IMR-90 (cell line): Measurements from ENCODE around the gene CLCN4. TPM values are rescaled to one million over a fixed set of nuclear protein-coding genes. Genes with fewer than 3 reads are reported as not detected.

Source experiments
- ATAC-seq: fragments of 200-7000 bp; cut with Tn5 transposase; 2 replicates; pipeline ENCODE4 v1.9.1; 2020; ENCODE audit warnings: low read depth, mild to moderate bottlenecking, moderate library complexity
- BruUV-seq: library from RNA; stranded (reverse); fragments of 400-500 nt; replicated peaks from 2 replicates; lab custom pipeline; 2021; lab: Mats Ljungman, UMichigan
- CTCF ChIA-PET: fragments of 300-600 bp; formaldehyde crosslinking; extraction: SDS; loops from one replicate; lab custom pipeline; 2021; ENCODE audit warnings: antibody characterized with exemption; lab: Yijun Ruan, JAX
- POLR2A ChIA-PET: fragments of 300-600 bp; sonication (Branson Sonifier 250); formaldehyde crosslinking; loops from one replicate; lab custom pipeline; 2022; ENCODE audit warnings: antibody characterized with exemption; ENCODE audit not compliant: unreplicated experiment; lab: Charles Lee
- DNase-seq: peaks from one replicate; pipeline ENCODE4 v3.0.0; 2013
- H2AFZ ChIP-seq: replicated peaks from 2 replicates; pipeline ENCODE3; 2013; ENCODE audit warnings: low read length, mild to moderate bottlenecking; ENCODE audit not compliant: poor library complexity
- H2AK5ac ChIP-seq: 2 replicates; pipeline ENCODE4 v1.6.1; 2013; ENCODE audit warnings: low read depth, low read length, inconsistent platforms
- H2AK9ac ChIP-seq: replicated peaks from 2 replicates; pipeline ENCODE3; 2013; ENCODE audit warnings: mild to moderate bottlenecking, low read depth, low read length, moderate library complexity; ENCODE audit not compliant: poor library complexity
- H2BK120ac ChIP-seq: 2 replicates; pipeline ENCODE4 v1.6.1; 2013; ENCODE audit warnings: low read depth, low read length, inconsistent platforms
- H2BK15ac ChIP-seq: 3 replicates; pipeline ENCODE4 v1.6.1; 2013; ENCODE audit warnings: low read depth, low read length, inconsistent platforms
- H2BK20ac ChIP-seq: 2 replicates; pipeline ENCODE4 v1.6.1; 2013; ENCODE audit warnings: low read depth, mild to moderate bottlenecking, inconsistent platforms, low read length, moderate library complexity
- H2BK5ac ChIP-seq: 2 replicates; pipeline ENCODE4 v1.6.1; 2013; ENCODE audit warnings: mild to moderate bottlenecking, low read depth, low read length, inconsistent platforms; ENCODE audit not compliant: poor library complexity, severe bottlenecking
- H3K14ac ChIP-seq: replicated peaks from 2 replicates; pipeline ENCODE4 v1.6.1; 2013; ENCODE audit warnings: low read depth, low read length, inconsistent platforms
- H3K18ac ChIP-seq: 2 replicates; pipeline ENCODE4 v1.6.1; 2013; ENCODE audit warnings: low read depth, low read length, control low read depth
- H3K23ac ChIP-seq: 2 replicates; pipeline ENCODE4 v1.6.1; 2013; ENCODE audit warnings: low read depth, low read length, inconsistent platforms
- H3K27ac ChIP-seq: 2 replicates; pipeline ENCODE4 v1.5.1; 2013; ENCODE audit warnings: mild to moderate bottlenecking, control low read depth, low read length; ENCODE audit not compliant: insufficient read depth
- H3K27me3 ChIP-seq: 2 replicates; pipeline ENCODE4 v1.6.1; 2013; ENCODE audit warnings: low read length; ENCODE audit not compliant: control insufficient read depth, insufficient read depth
- H3K36me3 ChIP-seq: 2 replicates; pipeline ENCODE4 v1.6.1; 2013; ENCODE audit warnings: low read length, mixed read lengths; ENCODE audit not compliant: control insufficient read depth, insufficient read depth
- H3K4ac ChIP-seq: 2 replicates; pipeline ENCODE4 v1.6.1; 2013; ENCODE audit warnings: low read depth, low read length, inconsistent platforms
- H3K4me1 ChIP-seq: 2 replicates; pipeline ENCODE4 v1.6.1; 2013; ENCODE audit warnings: low read length, mixed read lengths; ENCODE audit not compliant: control insufficient read depth, insufficient read depth
- H3K4me2 ChIP-seq: 2 replicates; pipeline ENCODE4 v1.6.1; 2013; ENCODE audit warnings: low read depth, mild to moderate bottlenecking, control low read depth, low read length, moderate library complexity
- H3K4me3 ChIP-seq: 2 replicates; pipeline ENCODE4 v1.5.1; 2013; ENCODE audit warnings: low read depth, mild to moderate bottlenecking, control low read depth, low read length, moderate library complexity; ENCODE audit not compliant: insufficient read depth
- H3K56ac ChIP-seq: 2 replicates; pipeline ENCODE4 v1.6.1; 2013; ENCODE audit warnings: low read length, inconsistent platforms; ENCODE audit not compliant: insufficient read depth; ENCODE audit errors: extremely low read depth
- H3K79me1 ChIP-seq, 2 experiments: 2 replicates each; pipeline ENCODE4 v1.6.1; 2013; ENCODE audit warnings: low read length in 2 of 2, inconsistent platforms in 1 of 2, low read depth in 1 of 2
- H3K9ac ChIP-seq: 2 replicates; pipeline ENCODE4 v1.6.1; 2013; ENCODE audit warnings: low read depth, low read length, control low read depth
- H3K9me1 ChIP-seq: 2 replicates; pipeline ENCODE4 v1.6.1; 2013; ENCODE audit warnings: low read length, inconsistent platforms; ENCODE audit not compliant: insufficient read depth
- H3K9me3 ChIP-seq: 2 replicates; pipeline ENCODE4 v1.6.1; 2013; ENCODE audit warnings: low read length; ENCODE audit not compliant: control insufficient read depth, insufficient read depth
- H4K20me1 ChIP-seq: 2 replicates; pipeline ENCODE4 v1.6.1; 2013; ENCODE audit warnings: low read length, inconsistent platforms; ENCODE audit not compliant: insufficient read depth
- H4K5ac ChIP-seq: 2 replicates; pipeline ENCODE4 v1.6.1; 2013; ENCODE audit warnings: mild to moderate bottlenecking, low read depth, low read length, control low read depth
- H4K8ac ChIP-seq, 2 experiments: 2 replicates each; pipeline ENCODE4 v1.6.1; 2013; ENCODE audit warnings: low read depth in 2 of 2, low read length in 2 of 2, control low read depth in 1 of 2, inconsistent platforms in 1 of 2
- H4K91ac ChIP-seq: 2 replicates; pipeline ENCODE4 v1.6.1; 2013; ENCODE audit warnings: low read depth, low read length, inconsistent platforms; ENCODE audit not compliant: insufficient read depth
- BHLHE40 ChIP-seq: fragments of 150-350 bp; IDR thresholded peaks from 2 replicates; pipeline ENCODE4 v1.6.1; 2016; ENCODE audit warnings: mild to moderate bottlenecking, low read depth, low read length
- CEBPB ChIP-seq: IDR thresholded peaks from 2 replicates; pipeline ENCODE4 v1.6.1; 2012; ENCODE audit warnings: low read depth, low read length, improper control_type of control experiment
- CHD1 ChIP-seq: IDR thresholded peaks from 2 replicates; pipeline ENCODE4 v1.6.1; 2012; ENCODE audit warnings: low read depth, low read length, improper control_type of control experiment
- FOS ChIP-seq: fragments of 150-350 bp; IDR thresholded peaks from 2 replicates; pipeline ENCODE4 v1.6.1; 2016; ENCODE audit warnings: low read depth, low read length
- MAFK ChIP-seq: IDR thresholded peaks from 2 replicates; pipeline ENCODE4 v1.6.1; 2012; ENCODE audit warnings: low read depth, low read length, improper control_type of control experiment
- MAZ ChIP-seq: IDR thresholded peaks from 2 replicates; pipeline ENCODE4 v1.6.1; 2012; ENCODE audit warnings: low read depth, mild to moderate bottlenecking, low read length, improper control_type of control experiment, moderate library complexity, borderline replicate concordance
- MXI1 ChIP-seq: IDR thresholded peaks from 2 replicates; pipeline ENCODE4 v1.6.1; 2012; ENCODE audit warnings: low read depth, mild to moderate bottlenecking, low read length, moderate library complexity, borderline replicate concordance
- NFE2L2 ChIP-seq: fragments of 150-350 bp; IDR thresholded peaks from 2 replicates; pipeline ENCODE4 v1.6.1; 2016; ENCODE audit warnings: low read depth, mild to moderate bottlenecking, low read length
- RAD21 ChIP-seq: IDR thresholded peaks from 2 replicates; pipeline ENCODE4 v1.6.1; 2012; ENCODE audit warnings: low read length, improper control_type of control experiment
- RCOR1 ChIP-seq: IDR thresholded peaks from 2 replicates; pipeline ENCODE4 v1.6.1; 2012; ENCODE audit warnings: mild to moderate bottlenecking, low read length, improper control_type of control experiment; ENCODE audit not compliant: insufficient replicate concordance
- RFX5 ChIP-seq: IDR thresholded peaks from 2 replicates; pipeline ENCODE4 v1.8.0; 2012; ENCODE audit warnings: low read depth, mild to moderate bottlenecking, low read length, moderate library complexity
- WGBS, 2 experiments: methylation state at CpG; one replicate each; pipeline versions ENCODE4 v1.1.5 to v1.1.7; 2013; ENCODE audit warnings: missing lambda C conversion rate in 2 of 2; ENCODE audit not compliant: insufficient read length in 1 of 2; ENCODE audit errors: extremely low coverage in 2 of 2; 5-methylcytosine and 5-hydroxymethylcytosine counted together
- dilution Hi-C: fragments of 300-500 bp; cut with HindIII; formaldehyde crosslinking; loops from one replicate; pipeline ENCODE4 v1.14.3; 2018; ENCODE audit warnings: low sequenced_read_pairs; ENCODE audit not compliant: unreplicated experiment
- in situ Hi-C: fragments of 300-500 bp; cut with MboI; formaldehyde crosslinking; loops from 3 replicates; pipeline ENCODE4 v1.14.3; 2019; ENCODE audit warnings: low sequenced_read_pairs, inconsistent platforms, mixed read lengths
- intact Hi-C: fragments of 100-400 bp; cut with micrococcal nuclease; formaldehyde crosslinking; loops from 2 replicates; pipeline ENCODE4 v1.10.0; 2022
- polyA plus RNA-seq, 3 experiments: library from polyadenylated mRNA; depleted of rRNA; stranded (reverse); fragments of >200 nt; gene quantifications; 2 replicates each; pipeline ENCODE4 v1.2.3, GENCODE V29; 2012; ENCODE audit warnings: low replicate concordance in 1 of 3
- total RNA-seq: library from RNA; depleted of rRNA; stranded (reverse); fragments of >200 nt; gene quantifications from 2 replicates; pipeline ENCODE4 v1.2.3, GENCODE V29; 2012

CLCN4 gene
- total and polyA plus RNA-seq, 2 of the 4 experiments (the other 2 are of a cell fraction) = 2.2 to 4.5 TPM

DNA sequence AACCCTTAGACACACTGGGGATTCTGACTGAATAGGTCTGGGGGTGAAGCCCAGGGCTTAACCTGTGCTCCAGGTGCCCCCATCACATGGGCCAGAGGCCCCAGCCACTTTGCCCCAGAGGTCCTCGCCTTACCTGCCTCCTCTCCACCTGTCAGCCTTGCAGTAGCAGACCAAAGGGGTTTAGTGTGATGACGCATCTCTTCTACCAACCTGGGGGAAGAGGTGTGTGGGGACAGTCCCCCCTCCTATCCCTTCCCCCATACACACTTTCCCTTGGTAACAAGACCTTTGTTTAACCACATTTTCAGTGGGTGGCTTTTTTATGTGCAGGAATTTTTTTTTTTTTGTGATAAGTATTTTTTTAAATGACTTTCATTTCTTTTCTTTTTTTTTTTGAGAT lies 6.3 kb downstream of the CLCN4 start:
- Histone ChIP-seq H3K18ac (no peak overlapping the region), H3K9ac (no peak overlapping the region), H2BK15ac (no peak overlapping the region), H3K9me1 (no peaks in the 10 kb centered on the region), H3K4me3 (no peak overlapping the region), H4K8ac (no peak overlapping the region), H3K36me3 (no peaks in the 10 kb centered on the region), H3K56ac (no peak overlapping the region), H3K4me2 (no peak overlapping the region), H4K91ac (no peak overlapping the region), H2BK120ac (no peak overlapping the region), H3K4me1 (no peaks in the 10 kb centered on the region; the same call in 1 of the 2 replicates), H4K5ac (no peak overlapping the region), H2AK5ac (no peak overlapping the region), H3K27ac (no peak overlapping the region), H3K9me3 (no peaks in the 10 kb centered on the region), H3K79me1 (no peaks in the 10 kb centered on the region), H3K4ac (no peak overlapping the region), H4K20me1 (no peaks in the 10 kb centered on the region), H3K23ac (no peak overlapping the region), H2AFZ (no peak overlapping the region), H2AK9ac (no peak overlapping the region), H3K27me3 (no peaks in the 10 kb centered on the region), H2BK5ac (no peak overlapping the region), H2BK20ac (no peak overlapping the region), H3K14ac (no peak overlapping the region)
- in situ Hi-C loops (no loop called here), dilution Hi-C loops (no loop called here), intact Hi-C loops (no loop called here)
- POLR2A ChIA-PET = no interaction called here
- no CpG with 5 or more reads among the region's 2 CpGs for WGBS, 2 experiments
- no peak for ATAC-seq
- DNase-seq = no peak
- CTCF ChIA-PET = no interaction called here
- TF ChIP-seq BHLHE40 = no peak
- TF ChIP-seq CEBPB = no peak
- TF ChIP-seq FOS = no peak
- TF ChIP-seq RCOR1 = no peak
- no peak for TF ChIP-seq CHD1
- TF ChIP-seq MAZ = no peak
- no peak for TF ChIP-seq RFX5
- TF ChIP-seq MAFK = no peak
- no peak for TF ChIP-seq RAD21
- TF ChIP-seq NFE2L2 = no peak
- TF ChIP-seq MXI1 = no peak
- no TSS peak for BruUV-seq
